K562 (cell line): ENCODE measurements around the gene AANAT. TPM values are rescaled to one million over a fixed set of nuclear protein-coding genes. Genes with fewer than 3 reads are reported as not detected.

ENCODE experiments used
- ATAC-seq: fragments of 200-7000 bp; cut with Tn5 transposase; 3 replicates; pipeline ENCODE4 v1.9.1; 2020; ENCODE audit warnings: moderate library complexity
- BruUV-seq: library from RNA; stranded (reverse); fragments of 400-500 nt; replicated peaks from 2 replicates; lab custom pipeline; 2021; lab: Mats Ljungman, UMichigan
- CTCF ChIA-PET: fragments of 300-600 bp; formaldehyde crosslinking; extraction: SDS; loops from one replicate; lab custom pipeline; 2021; ENCODE audit warnings: low intra/inter-chr PET ratio; lab: Yijun Ruan, JAX
- POLR2A ChIA-PET: fragments of 300-600, 350-650 bp; sonication (Branson Sonifier 250); formaldehyde crosslinking; extraction: SDS; loops from one replicate; lab custom pipeline; 2021; ENCODE audit warnings: antibody characterized with exemption, inconsistent platforms; lab: Yijun Ruan, JAX
- DNase-seq, 4 experiments: peaks; one replicate each; pipeline versions ENCODE4 v3.0.0 to v3.0.0-alpha.2; 2011 to 2018; ENCODE audit warnings: low spot score in 3 of 4, mixed read lengths in 3 of 4; ENCODE audit errors: extremely low read depth in 1 of 4
- FAIRE-seq: peaks from 2 replicates; lab custom pipeline; 2011; peaks lifted over from hg19 to GRCh38; lab: Jason Lieb, UNC
- H2AFZ ChIP-seq: 2 replicates; pipeline ENCODE4 v1.6.0; 2011; ENCODE audit warnings: low read depth, low read length, control low read depth, inconsistent platforms
- H3K27ac ChIP-seq: fragments of 200-600 bp; 3 replicates; pipeline ENCODE4 v1.8.0; 2011; ENCODE audit warnings: low read depth, mild to moderate bottlenecking, control low read depth, inconsistent platforms, low read length, moderate library complexity, mixed read lengths; ENCODE audit errors: extremely low read depth
- H3K27me3 ChIP-seq, 2 experiments: fragments of 300-600 bp in 1 of 2; 2 replicates in 1 of 2; 3 replicates in 1 of 2; pipeline versions ENCODE4 v1.6.0 to v1.8.0; 2011; ENCODE audit warnings: inconsistent platforms in 2 of 2, low read length in 2 of 2, mild to moderate bottlenecking in 1 of 2, mixed read lengths in 1 of 2, moderate library complexity in 1 of 2; ENCODE audit not compliant: control insufficient read depth in 2 of 2, insufficient read depth in 2 of 2
- H3K36me3 ChIP-seq: fragments of 300-600 bp; 3 replicates; pipeline ENCODE4 v1.8.0; 2011; ENCODE audit warnings: mild to moderate bottlenecking, low read length, inconsistent platforms; ENCODE audit not compliant: control insufficient read depth, insufficient read depth
- H3K4me1 ChIP-seq, 2 experiments: fragments of 200-600 bp in 1 of 2; replicated peaks in 1 of 2; 2 replicates in 1 of 2; 3 replicates in 1 of 2; pipeline versions ENCODE4 v1.5.1 to v1.8.0; 2011; ENCODE audit warnings: inconsistent platforms in 2 of 2, low read length in 2 of 2, mild to moderate bottlenecking in 1 of 2, mixed read lengths in 1 of 2, moderate library complexity in 1 of 2; ENCODE audit not compliant: control insufficient read depth in 2 of 2, insufficient read depth in 2 of 2
- H3K4me2 ChIP-seq: 2 replicates; pipeline ENCODE4 v1.6.1; 2011; ENCODE audit warnings: low read length, control low read depth, inconsistent platforms, mixed read lengths; ENCODE audit not compliant: insufficient read depth
- H3K4me3 ChIP-seq: fragments of 200-600 bp; sonication (generic), shearing (Covaris generic); 2 replicates; pipeline ENCODE4 v1.5.1; 2016; ENCODE audit warnings: control low read depth, inconsistent platforms
- H3K79me2 ChIP-seq: fragments of 200-600 bp; 3 replicates; pipeline ENCODE4 v1.8.0; 2011; ENCODE audit warnings: low read length, inconsistent platforms; ENCODE audit not compliant: control insufficient read depth, insufficient read depth
- H3K9ac ChIP-seq, 2 experiments: 2 replicates each; pipeline versions ENCODE4 v1.6.0 to v1.6.1; 2011; ENCODE audit warnings: low read depth in 2 of 2, low read length in 2 of 2, control low read depth in 1 of 2, inconsistent platforms in 1 of 2, mild to moderate bottlenecking in 1 of 2, mixed read lengths in 1 of 2; ENCODE audit not compliant: insufficient read depth in 1 of 2
- H3K9me1 ChIP-seq: one replicate; pipeline ENCODE4 v1.6.0; 2011; ENCODE audit warnings: inconsistent platforms, mild to moderate bottlenecking, low read length, moderate library complexity; ENCODE audit not compliant: control insufficient read depth, insufficient read depth
- H3K9me3 ChIP-seq: replicated peaks from 2 replicates; pipeline ENCODE4 v1.5.1; 2011; ENCODE audit warnings: low read depth, low read length, inconsistent platforms; ENCODE audit not compliant: control insufficient read depth, insufficient read depth
- H4K20me1 ChIP-seq: replicated peaks from 2 replicates; pipeline ENCODE4 v1.6.1; 2011; ENCODE audit warnings: low read length, inconsistent platforms, mixed read lengths; ENCODE audit not compliant: control insufficient read depth, insufficient read depth
- ESRRA ChIP-seq: fragments of 450-650 bp; IDR thresholded peaks from 2 replicates; pipeline ENCODE4 v1.6.1; 2014; ENCODE audit warnings: low read depth, mild to moderate bottlenecking, moderate library complexity, borderline replicate concordance
- PRDM10 ChIP-seq: fragments of 450-650 bp; IDR thresholded peaks from 2 replicates; pipeline ENCODE4 v1.6.1; 2018; ENCODE audit not compliant: partially characterized antibody
- SP1 ChIP-seq: sonication (generic); formaldehyde crosslinking; IDR thresholded peaks from 2 replicates; pipeline ENCODE4 v1.8.1; 2022; ENCODE audit warnings: mild to moderate bottlenecking, missing genetic modification reagents
- ZNF146 ChIP-seq: IDR thresholded peaks from one replicate; pipeline ENCODE4 v1.6.1; 2018; ENCODE audit warnings: missing compliant biosample characterization; ENCODE audit not compliant: unreplicated experiment
- ZNF668 ChIP-seq: fragments of 250-450 bp; sonication (Bioruptor Pico); IDR thresholded peaks from 2 replicates; pipeline ENCODE4 v1.8.0; 2022; ENCODE audit warnings: mild to moderate bottlenecking, inconsistent platforms
- WGBS: fragments of 100-300 bp; shearing (Covaris generic); methylation state at CpG from one replicate; pipeline ENCODE4 v1.1.6; 2016; ENCODE audit warnings: low coverage, mixed read lengths; ENCODE audit not compliant: insufficient coverage; ENCODE audit errors: missing lambda C conversion rate; 5-methylcytosine and 5-hydroxymethylcytosine counted together
- in situ Hi-C: fragments of 300-500 bp; cut with MboI; formaldehyde crosslinking; loops from 4 replicates; pipeline ENCODE4 v1.15.0; 2018; ENCODE audit warnings: inconsistent platforms, mixed read lengths
- intact Hi-C: fragments of 100-400 bp; cut with micrococcal nuclease; formaldehyde crosslinking; loops from 2 replicates; pipeline ENCODE4 v1.14.2; 2022
- polyA plus RNA-seq, 8 experiments: library from polyadenylated mRNA; depleted of rRNA in 4 of 8; stranded (reverse) in 5 of 8; unstranded in 3 of 8; fragments of >200 nt; fragmentation: Nextera tagmentation in 2 of 8; fragmentation: Illumina TruSeq in 1 of 8; extraction: Ambion mirVana in 2 of 8; extraction: Trizol in 1 of 8; gene quantifications; 2 replicates each; pipeline versions ENCODE4 v1.2.1 to v1.2.3, GENCODE V29; 2011 to 2014; ENCODE audit warnings: inconsistent platforms in 1 of 8, missing spikeins in 1 of 8
- total RNA-seq, 7 experiments: library from RNA; depleted of rRNA in 6 of 7; stranded (reverse); fragments of >200 nt in 6 of 7; fragmentation: Illumina TruSeq in 2 of 7; extraction: Trizol in 2 of 7; gene quantifications; 2 replicates each; pipeline versions ENCODE4 v1.2.1 to v1.2.3, GENCODE V29; 2011 to 2021; ENCODE audit warnings: low replicate concordance in 1 of 7

AANAT gene
- total and polyA plus RNA-seq, 9 of the 15 experiments (the other 6 are each of a cell fraction or from before 2014, with no cell fraction given), result not detected

GRCh38 chr17:76459674-76460073 is 7.7 kb upstream of the AANAT start:
- H3K4me3 ChIP-seq, result no peak overlapping the region
- H3K9me1 ChIP-seq, result no peaks in the 10 kb centered on the region
- H3K9me3 ChIP-seq, result no peaks in the 10 kb centered on the region
- DNase-seq, result no peak
- no peak for TF ChIP-seq PRDM10
- no peak for TF ChIP-seq SP1
- TF ChIP-seq ZNF146, result no peak
- TF ChIP-seq ZNF668, result no peak
- no peak for TF ChIP-seq ESRRA
- TF ChIP-seq, all 486 proteins: peak for 0
- FAIRE-seq (no peak), ATAC-seq (no peak)
- CTCF ChIA-PET, result interaction anchor here (0.7 to 4.1 kb wide), 4 partner anchors 41 to 157 kb away, joined by 3 to 38 read pairs (median 4); partner anchors contain the start of gene RHBDF2
- Histone ChIP-seq H3K79me2 (no peaks in the 10 kb centered on the region), H2AFZ (no peak overlapping the region), H3K27ac (no peak overlapping the region), H3K36me3 (no peaks in the 10 kb centered on the region), H3K27me3 (peaks cover 4 to 23% of the 10 kb centered on the region in 2 experiments; a peak in 2 of 5 replicates), H3K9ac (peak overlapping the region in 1 of 2 experiments; percentile 18; a peak in 1 of 4 replicates), H3K4me1 (peaks cover 0 to 8% of the 10 kb centered on the region in 2 experiments; a peak in 3 of 5 replicates), H4K20me1 (no peaks in the 10 kb centered on the region), H3K4me2 (no peak overlapping the region)
- in situ Hi-C loops (loop anchor here (5.0 kb wide), 1 partner anchor 57 kb away; no protein-coding TSS in a partner anchor), intact Hi-C loops (loop anchor here (1.0 to 2.0 kb wide), 3 partner anchors 47 to 155 kb away; no protein-coding TSS in a partner anchor)
- BruUV-seq, result no TSS peak
- 40% methylated on average over 4 of the region's 4 CpGs for WGBS
- POLR2A ChIA-PET, result interaction anchor here (1.1 to 1.6 kb wide), 3 partner anchors 15 to 50 kb away, joined by 3 to 7 read pairs (median 4); no protein-coding TSS in a partner anchor
